Stimulated activated CD4-positive, alpha-beta T cell treated with anti-CD3 and anti-CD28 coated beads, Interleukin-2, amount 100 ng/mL, for 24 hours (primary cell): ENCODE data around the gene LRRC73.
"Not testable (repeated sequence)": the region's sequence is repeated elsewhere in the genome, so short reads cannot be mapped to it uniquely, and the experiment has no call there.

ENCODE experiments used
- DNase-seq, 2 donors: peaks; one replicate each; pipeline ENCODE4 v3.0.0-alpha.2; 2020

LRRC73 gene

GRCh38 chr6:43509142-43509983 lies 783 bp downstream of the LRRC73 start:
- DNase-seq = no peak

GRCh38 chr6:43508481-43509141 lies 1.5 kb downstream of the LRRC73 start:
- DNase-seq = no peak

GRCh38 chr6:43506667-43507471 lies 3.3 kb downstream of the LRRC73 start:
- DNase-seq = peak; percentile 81 to 84

GRCh38 chr6:43506171-43506570 lies 4.0 kb downstream of the LRRC73 start:
- DNase-seq = no peak

GRCh38 chr6:43505718-43506117 lies 4.4 kb downstream of the LRRC73 start:
- no peak for DNase-seq

- DNase-seq = no peak
These were observed 5.2 kb downstream of the LRRC73 start for GRCh38 chr6:43504756-43505593.

GRCh38 chr6:43503443-43503842 lies 6.7 kb downstream of the LRRC73 start:
- no peak for DNase-seq

GRCh38 chr6:43502666-43503065 lies 7.5 kb downstream of the LRRC73 start:
- no peak for DNase-seq

GRCh38 chr6:43500921-43501320 lies 9.2 kb downstream of the LRRC73 start:
- no peak for DNase-seq

- DNase-seq = no peak
These were observed 10.9 kb downstream of the LRRC73 start for GRCh38 chr6:43499028-43499815.

GRCh38 chr6:43498291-43498690 lies 11.9 kb downstream of the LRRC73 start:
- not testable (repeated sequence) for DNase-seq

- no peak for DNase-seq
These were observed 12.5 kb downstream of the LRRC73 start for GRCh38 chr6:43497689-43498088.

- no peak for DNase-seq
These were observed 13.1 kb downstream of the LRRC73 start for GRCh38 chr6:43497129-43497396.

- DNase-seq = no peak
These were observed 13.6 kb downstream of the LRRC73 start for GRCh38 chr6:43496370-43497128.

- no peak for DNase-seq
These were observed 14.7 kb downstream of the LRRC73 start for GRCh38 chr6:43495409-43495941.

- DNase-seq = no peak
These were observed 15.4 kb downstream of the LRRC73 start for GRCh38 chr6:43494766-43495165.

GRCh38 chr6:43494321-43494720 lies 15.8 kb downstream of the LRRC73 start:
- no peak for DNase-seq

- no peak for DNase-seq
These were observed 16.3 kb downstream of the LRRC73 start for GRCh38 chr6:43493833-43494232.

- no peak for DNase-seq
These were observed 16.9 kb downstream of the LRRC73 start for GRCh38 chr6:43493230-43493629.

- DNase-seq = no peak
These were observed 17.5 kb downstream of the LRRC73 start for GRCh38 chr6:43492673-43493072.
